ENCODE measurements around the gene CTBP2.

CTBP2 gene

GRCh38 chr10:125115409-125115808 lies 45.0 kb downstream of the CTBP2 start:
- TF ChIP-seq CEBPB (IDR thresholded peaks at IDR 0.05) (no peak), MAX (IDR thresholded peaks at IDR 0.05) (no peak)

GRCh38 chr10:125114761-125115391 lies 45.5 kb downstream of the CTBP2 start:
- TF ChIP-seq NFIC (IDR thresholded peaks at IDR 0.05): no peak
- no peak for TF ChIP-seq RAD21 (IDR thresholded peaks at IDR 0.05; ENCODE audit: low read depth)
- TF ChIP-seq USF1 (IDR thresholded peaks at IDR 0.05): no peak
- no peak for TF ChIP-seq EP300 (IDR thresholded peaks at IDR 0.05; ENCODE audit: borderline replicate concordance)
- TF ChIP-seq CEBPB (IDR thresholded peaks at IDR 0.05): no peak
- TF ChIP-seq REST (IDR thresholded peaks at IDR 0.05; ENCODE audit: low read depth): no peak
- no peak for TF ChIP-seq TCF12 (IDR thresholded peaks at IDR 0.05; ENCODE audit: low read depth)
- TF ChIP-seq FOXM1 (IDR thresholded peaks at IDR 0.05; ENCODE audit: borderline replicate concordance, low read depth): no peak
- TF ChIP-seq TAF1 (IDR thresholded peaks at IDR 0.05; ENCODE audit: low read depth): no peak
- no peak for TF ChIP-seq EGR1 (IDR thresholded peaks at IDR 0.05)
- no peak for TF ChIP-seq ZBTB7A (IDR thresholded peaks at IDR 0.05; ENCODE audit: low read depth)
- TF ChIP-seq MAX (IDR thresholded peaks at IDR 0.05): no peak
- TF ChIP-seq CREB1 (IDR thresholded peaks at IDR 0.05; ENCODE audit: low read depth): no peak
- TF ChIP-seq TEAD4 (IDR thresholded peaks at IDR 0.05): no peak

GRCh38 chr10:125113691-125114371 lies 46.5 kb downstream of the CTBP2 start:
- TF ChIP-seq USF1 (IDR thresholded peaks at IDR 0.05) (no peak), REST (IDR thresholded peaks at IDR 0.05; ENCODE audit: low read depth) (no peak), EP300 (IDR thresholded peaks at IDR 0.05; ENCODE audit: borderline replicate concordance) (no peak), TCF12 (IDR thresholded peaks at IDR 0.05; ENCODE audit: low read depth) (no peak), MAX (IDR thresholded peaks at IDR 0.05) (no peak), TEAD4 (IDR thresholded peaks at IDR 0.05) (no peak), CREB1 (IDR thresholded peaks at IDR 0.05; ENCODE audit: low read depth) (no peak), RAD21 (IDR thresholded peaks at IDR 0.05; ENCODE audit: low read depth) (no peak), NFIC (IDR thresholded peaks at IDR 0.05) (no peak), ZBTB7A (IDR thresholded peaks at IDR 0.05; ENCODE audit: low read depth) (no peak), TAF1 (IDR thresholded peaks at IDR 0.05; ENCODE audit: low read depth) (no peak), FOXM1 (IDR thresholded peaks at IDR 0.05; ENCODE audit: borderline replicate concordance, low read depth) (no peak), EGR1 (IDR thresholded peaks at IDR 0.05) (no peak), YY1 (IDR thresholded peaks at IDR 0.05; ENCODE audit: low read depth) (no peak), CEBPB (IDR thresholded peaks at IDR 0.05) (no peak)

- 0 out of 2 replicates have a peak, but pooled peaks have one; percentile 19 for TF ChIP-seq MAX (IDR thresholded peaks at IDR 0.05)
- TF ChIP-seq TEAD4 (IDR thresholded peaks at IDR 0.05): no peak
- TF ChIP-seq TAF1 (IDR thresholded peaks at IDR 0.05; ENCODE audit: low read depth): no peak
- no peak for TF ChIP-seq EGR1 (IDR thresholded peaks at IDR 0.05)
- TF ChIP-seq ZBTB7A (IDR thresholded peaks at IDR 0.05; ENCODE audit: low read depth): no peak
- TF ChIP-seq USF1 (IDR thresholded peaks at IDR 0.05): no peak
- no peak for TF ChIP-seq YY1 (IDR thresholded peaks at IDR 0.05; ENCODE audit: low read depth)
- TF ChIP-seq RAD21 (IDR thresholded peaks at IDR 0.05; ENCODE audit: low read depth): no peak
- TF ChIP-seq CEBPB (IDR thresholded peaks at IDR 0.05): no peak
- no peak for TF ChIP-seq REST (IDR thresholded peaks at IDR 0.05; ENCODE audit: low read depth)
- TF ChIP-seq EP300 (IDR thresholded peaks at IDR 0.05; ENCODE audit: borderline replicate concordance): peak; percentile 55; the same call in 1 of the 2 replicates
- TF ChIP-seq FOXM1 (IDR thresholded peaks at IDR 0.05; ENCODE audit: borderline replicate concordance, low read depth): 0 out of 2 replicates have a peak, but pooled peaks have one; percentile 24
- no peak for TF ChIP-seq TCF12 (IDR thresholded peaks at IDR 0.05; ENCODE audit: low read depth)
- TF ChIP-seq NFIC (IDR thresholded peaks at IDR 0.05): no peak
- TF ChIP-seq CREB1 (IDR thresholded peaks at IDR 0.05; ENCODE audit: low read depth): no peak
Observed at GRCh38 chr10:125112697-125113494, 47.5 kb downstream of the CTBP2 start.

Measured in Ishikawa (cell line).